Fibroblast of gingiva (primary cell): ENCODE results near the gene TMEM181.
"Not testable (repeated sequence)": the region's sequence is repeated elsewhere in the genome, so short reads cannot be mapped to it uniquely, and the experiment has no call there.

Experiments
- DNase-seq: peaks from one replicate; pipeline ENCODE4 v3.0.0-alpha.2; 2011; ENCODE audit warnings: low read depth

TMEM181 gene

GRCh38 chr6:158538741-158539140, 21.1 kb upstream of the TMEM181 start:
- no peak for DNase-seq

- DNase-seq: no peak
Measured at GRCh38 chr6:158539413-158539812, 20.5 kb upstream of the TMEM181 start.

- no peak for DNase-seq
Measured at GRCh38 chr6:158539881-158540280, 20.0 kb upstream of the TMEM181 start.

- no peak for DNase-seq
Measured at GRCh38 chr6:158543606-158544185, 16.2 kb upstream of the TMEM181 start.

DNA sequence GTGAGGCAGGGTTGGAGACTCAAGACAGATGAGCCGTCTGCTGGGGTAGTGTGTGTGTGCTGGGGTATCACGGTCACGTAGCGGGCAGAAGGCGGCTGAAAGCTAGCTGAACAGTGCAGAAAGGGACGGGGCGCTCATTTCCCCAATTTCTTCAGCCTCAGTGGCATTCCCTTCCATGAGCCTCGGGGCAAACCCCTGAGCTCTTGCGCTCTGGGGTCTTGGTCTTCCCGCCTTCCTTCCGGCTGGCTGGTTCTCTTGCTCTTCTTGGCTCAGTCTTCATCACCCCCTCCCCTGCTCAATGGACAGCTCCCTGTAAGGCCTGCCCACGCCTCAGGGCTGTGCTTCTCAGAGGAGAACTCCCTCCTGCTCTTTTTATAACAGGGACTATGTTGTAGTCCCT, 15.5 kb upstream of the TMEM181 start:
- DNase-seq: no peak

- DNase-seq: no peak
Measured at GRCh38 chr6:158545043-158545966, 14.6 kb upstream of the TMEM181 start.

GRCh38 chr6:158548418-158549161, 11.3 kb upstream of the TMEM181 start:
- DNase-seq: no peak

- DNase-seq: no peak
Measured at GRCh38 chr6:158552055-158552795, 7.7 kb upstream of the TMEM181 start.

GRCh38 chr6:158552796-158553138, 7.1 kb upstream of the TMEM181 start:
- no peak for DNase-seq

GRCh38 chr6:158554611-158555361, 5.1 kb upstream of the TMEM181 start:
- no peak for DNase-seq

DNA sequence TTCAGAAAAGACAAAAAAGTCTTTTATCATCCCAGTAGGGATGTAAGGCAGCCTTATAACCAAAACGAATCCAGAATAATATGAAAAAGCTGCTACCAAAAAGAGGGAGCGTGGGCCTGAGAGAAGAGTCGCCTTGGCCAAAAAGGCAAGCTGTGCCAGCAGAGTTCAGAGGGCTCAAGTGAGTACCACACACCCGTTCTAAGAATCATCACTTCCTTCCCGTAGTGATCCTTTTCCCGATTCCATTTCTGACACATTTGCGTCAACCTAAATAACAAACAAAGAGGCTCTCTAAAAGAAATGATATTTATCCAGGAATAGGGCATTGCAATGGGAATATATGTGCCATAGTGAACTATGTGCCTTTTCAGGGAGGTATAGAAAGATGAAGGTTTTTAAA, 3.8 kb upstream of the TMEM181 start:
- no peak for DNase-seq

- DNase-seq: not testable (repeated sequence)
Measured at GRCh38 chr6:158557110-158557509, 2.8 kb upstream of the TMEM181 start.

DNA sequence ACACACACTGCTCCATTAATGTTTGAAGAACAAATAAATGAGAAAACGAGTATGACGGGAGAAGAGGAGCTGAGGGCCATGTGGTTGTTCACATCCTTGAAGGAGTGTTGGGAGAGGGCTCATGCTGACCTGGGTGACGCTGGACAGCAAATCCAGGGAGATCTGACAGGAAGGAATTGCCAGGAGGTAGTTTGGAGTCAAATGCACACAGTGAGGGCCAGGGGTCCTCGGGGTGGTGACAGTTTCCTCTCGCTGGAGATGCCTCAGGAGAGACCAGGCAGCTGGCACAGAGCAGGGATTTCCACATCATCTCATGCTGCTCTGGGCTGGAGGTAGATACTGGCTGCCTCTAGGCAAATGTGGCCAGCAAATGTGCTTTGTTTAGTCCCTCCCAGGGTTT, 2.0 kb upstream of the TMEM181 start:
- no peak for DNase-seq

DNA sequence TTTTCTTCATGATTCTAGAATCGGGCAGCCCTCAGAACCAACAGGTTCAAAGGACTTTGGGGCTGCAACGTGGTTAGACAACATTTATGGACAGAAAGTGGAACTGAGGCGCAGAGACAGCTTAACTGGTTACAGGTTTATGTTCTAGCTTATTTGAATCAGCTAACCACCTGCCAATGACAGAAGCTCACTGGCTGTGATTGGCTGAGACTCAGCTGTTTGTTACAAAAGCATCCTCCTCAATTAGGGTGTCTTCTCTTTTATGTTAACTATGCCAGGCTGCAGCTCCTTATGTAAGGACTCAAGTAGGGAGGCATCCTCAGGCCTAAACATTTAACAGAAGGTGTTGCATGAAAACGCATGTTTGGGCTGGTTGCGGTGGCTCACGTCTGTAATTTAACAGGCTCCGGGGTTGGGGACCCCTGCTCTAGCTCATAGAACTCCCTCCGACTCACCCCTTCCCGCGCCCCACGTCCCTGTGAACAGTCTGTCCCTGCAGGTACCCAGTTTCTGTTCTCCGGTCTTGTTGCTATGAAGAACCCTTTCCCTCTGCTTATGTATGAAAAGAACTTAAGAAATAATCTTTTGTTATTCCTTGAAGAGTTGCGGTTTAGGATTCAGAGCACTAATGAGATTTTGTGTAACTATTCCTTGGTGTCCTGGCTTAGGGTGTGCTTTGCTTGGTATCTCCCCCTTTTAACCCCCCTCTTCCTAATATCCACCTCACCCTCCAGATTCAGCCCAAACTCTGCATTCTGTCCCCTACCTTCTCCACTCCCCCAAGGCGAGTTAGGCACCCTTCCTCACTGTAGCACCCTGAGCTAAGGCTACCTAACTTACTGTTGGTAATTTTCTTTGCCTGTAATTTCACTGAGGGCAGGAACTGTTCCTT, 1.2 kb upstream of the TMEM181 start:
- no peak for DNase-seq

DNA sequence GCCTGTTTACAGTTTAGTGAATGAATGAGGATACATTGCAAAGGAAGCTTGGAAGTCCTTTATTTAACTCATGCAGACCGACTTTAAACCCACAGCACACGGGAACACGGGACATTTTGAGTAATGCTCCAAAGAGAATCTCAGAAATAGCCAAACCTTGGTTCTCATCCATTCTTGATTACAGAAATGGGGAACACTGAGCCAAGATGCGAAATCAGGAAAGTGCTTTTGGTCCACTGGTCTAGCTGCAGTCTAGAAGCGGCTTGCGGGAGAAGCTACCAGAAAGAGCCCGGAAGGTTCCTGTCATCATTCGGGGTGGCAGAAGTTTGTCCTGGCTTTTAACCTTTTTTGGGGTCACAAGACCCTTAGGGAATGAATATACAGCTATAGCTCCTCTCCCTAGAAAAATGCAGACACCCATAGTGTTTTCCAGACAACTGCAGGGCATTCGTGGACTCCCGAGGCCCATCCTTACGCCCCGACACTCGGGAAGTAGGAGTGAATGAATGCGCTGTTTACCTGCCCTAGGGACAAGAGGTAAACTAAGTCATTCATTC, 475 bp upstream of the TMEM181 start:
- no peak for DNase-seq

GRCh38 chr6:158560836-158561320, 987 bp downstream of the TMEM181 start:
- DNase-seq: no peak

- no peak for DNase-seq
Measured at GRCh38 chr6:158561321-158561884, 1.5 kb downstream of the TMEM181 start.

DNA sequence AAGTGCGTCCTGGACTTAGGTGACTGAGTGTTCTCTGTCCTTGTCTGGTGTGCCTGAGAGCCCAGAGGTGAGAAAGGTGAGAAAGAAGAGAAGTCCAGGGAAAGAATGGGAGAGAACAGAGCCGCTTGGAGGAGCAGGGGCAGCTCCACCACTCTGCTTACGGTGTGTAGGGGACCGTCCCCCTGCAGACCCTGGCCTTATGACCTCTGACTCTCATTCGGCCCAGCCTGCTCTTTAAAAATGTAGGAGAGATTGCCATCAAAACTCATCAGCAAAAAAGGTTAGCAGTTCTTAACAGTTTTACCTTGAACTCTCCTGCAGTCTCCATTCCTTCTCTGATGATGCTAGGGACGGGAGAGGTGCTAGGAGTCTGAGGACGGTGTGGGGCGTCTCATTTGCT, 2.0 kb downstream of the TMEM181 start:
- DNase-seq: no peak

DNA sequence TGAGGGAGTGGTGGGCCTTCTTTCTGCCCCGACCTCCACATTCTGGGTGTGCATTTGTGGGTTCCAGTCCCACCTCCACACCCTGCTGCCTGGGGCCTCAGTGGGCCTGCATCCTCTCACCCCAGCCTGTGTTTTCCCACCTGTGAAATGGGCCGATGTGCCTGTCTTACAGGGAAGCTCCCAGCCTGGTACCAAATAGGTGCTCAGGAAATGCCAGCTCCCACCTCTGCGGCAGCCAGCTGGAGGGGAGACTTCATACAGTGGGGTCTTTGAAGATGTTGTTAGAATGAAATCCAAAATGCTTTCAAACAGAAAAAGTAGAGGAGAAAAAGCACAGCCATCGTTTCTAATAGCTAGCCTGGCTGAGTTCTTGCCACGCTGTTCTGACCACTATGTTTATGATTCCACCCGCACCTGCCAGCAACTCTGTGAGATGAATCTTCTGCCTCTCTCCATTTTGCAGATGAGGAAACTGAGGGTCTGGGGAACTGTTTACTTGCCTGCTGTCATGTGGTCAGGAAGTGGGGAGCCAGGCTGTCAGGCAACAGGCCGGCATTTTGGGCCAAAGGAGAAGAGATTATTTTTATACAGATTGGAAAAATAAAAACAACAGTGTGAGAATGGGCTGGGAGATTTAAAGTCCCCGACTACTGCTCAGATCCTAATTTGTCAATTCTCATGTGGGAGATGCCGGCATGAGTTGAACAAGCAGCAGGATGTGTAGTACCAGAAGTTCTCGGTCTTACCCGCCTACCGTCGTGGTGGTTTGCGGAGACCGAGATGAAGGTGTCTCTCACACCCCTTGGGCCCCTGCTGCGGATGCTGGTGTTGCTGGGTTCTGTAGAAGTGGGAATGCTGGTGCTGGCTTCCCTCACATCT, 4.6 kb downstream of the TMEM181 start:
- DNase-seq: no peak
